DOHH2 (cell line): ENCODE results near the gene CPS1.

Experiments used
- H3F3A ChIP-seq: fragments of 200-600 bp; sonication (generic), shearing (Covaris generic); 2 replicates; pipeline ENCODE4 v1.6.0; 2016; ENCODE audit warnings: antibody characterized with exemption, mild to moderate bottlenecking; ENCODE audit not compliant: control insufficient read depth, insufficient read depth
- H3K27ac ChIP-seq: fragments of 200-600 bp; sonication (generic); 2 replicates; pipeline ENCODE4 v1.5.1; 2014; ENCODE audit warnings: low read depth, mild to moderate bottlenecking, low read length, moderate library complexity
- H3K27me3 ChIP-seq: fragments of 200-600 bp; sonication (generic); 2 replicates; pipeline ENCODE4 v1.6.1; 2014; ENCODE audit warnings: mild to moderate bottlenecking, low read length, mixed read lengths; ENCODE audit not compliant: control insufficient read depth
- H3K36me3 ChIP-seq: fragments of 200-600 bp; sonication (generic); 2 replicates; pipeline ENCODE4 v1.6.1; 2014; ENCODE audit warnings: mild to moderate bottlenecking, low read length, moderate library complexity, mixed read lengths; ENCODE audit not compliant: control insufficient read depth
- H3K4me1 ChIP-seq: fragments of 200-600 bp; sonication (generic); 2 replicates; pipeline ENCODE4 v1.6.1; 2014; ENCODE audit warnings: mild to moderate bottlenecking, low read length, mixed read lengths; ENCODE audit not compliant: control insufficient read depth
- H3K4me2 ChIP-seq: fragments of 200-600 bp; sonication (generic); 2 replicates; pipeline ENCODE4 v1.6.0; 2014; ENCODE audit warnings: mild to moderate bottlenecking, low read length, moderate library complexity
- H3K4me3 ChIP-seq: fragments of 200-600 bp; sonication (generic); 2 replicates; pipeline ENCODE4 v1.5.1; 2014; ENCODE audit warnings: mild to moderate bottlenecking, low read length, mixed read lengths
- H3K79me2 ChIP-seq: fragments of 200-600 bp; sonication (generic); 2 replicates; pipeline ENCODE4 v1.6.1; 2014; ENCODE audit warnings: mild to moderate bottlenecking, low read length, mixed read lengths; ENCODE audit not compliant: control insufficient read depth
- H3K9me2 ChIP-seq: fragments of 200-600 bp; sonication (generic); replicated peaks from 2 replicates; pipeline ENCODE4 v1.6.1; 2014; ENCODE audit warnings: mild to moderate bottlenecking, low read length, mixed read lengths; ENCODE audit not compliant: control insufficient read depth
- H3K9me3 ChIP-seq: fragments of 200-600 bp; sonication (generic); 2 replicates; pipeline ENCODE4 v1.6.1; 2014; ENCODE audit warnings: antibody characterized with exemption, low read length, mixed read lengths; ENCODE audit not compliant: control insufficient read depth, insufficient read depth
- H4K20me1 ChIP-seq: fragments of 200-600 bp; sonication (generic); 2 replicates; pipeline ENCODE4 v1.6.0; 2014; ENCODE audit warnings: low read depth, mild to moderate bottlenecking, antibody characterized with exemption, low read length, moderate library complexity; ENCODE audit not compliant: control insufficient read depth, insufficient read depth
- EZH2phosphoT487 ChIP-seq: fragments of 200-600 bp; sonication (generic); IDR thresholded peaks from 2 replicates; pipeline ENCODE4 v1.6.1; 2017; ENCODE audit warnings: borderline replicate concordance, mild to moderate bottlenecking, antibody characterized with exemption, low read length, moderate library complexity, mixed read lengths
- TF ChIP-seq, protein P1 (sequence below): fragments of 200-600 bp; sonication (generic); IDR thresholded peaks from one replicate; pipeline ENCODE4 v1.5.1; 2014; ENCODE audit warnings: antibody characterized with exemption, mild to moderate bottlenecking, low read depth, low read length; ENCODE audit not compliant: poor library complexity, severe bottlenecking

The CPS1 gene

DNA sequence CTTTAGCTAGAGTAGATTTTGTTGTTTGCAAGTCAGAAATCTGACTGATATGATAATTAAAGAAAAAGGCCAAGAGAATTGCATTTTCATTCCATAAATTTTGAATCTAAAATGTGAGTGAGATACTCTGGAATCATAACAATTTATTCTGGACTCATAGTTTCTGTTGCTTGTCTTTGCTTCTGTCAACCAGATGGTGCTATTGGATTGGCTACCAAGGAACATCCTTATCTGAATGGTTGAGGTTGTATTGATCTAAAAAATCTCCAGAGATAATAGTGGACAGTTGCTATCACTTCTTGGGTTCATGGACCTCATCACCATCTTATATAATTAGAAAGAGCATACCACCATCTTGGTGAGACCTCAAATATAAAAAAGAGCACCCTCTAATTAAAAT, 34.0 kb upstream of the CPS1 start:
- no peaks in the 10 kb centered on the region for H3K79me2 ChIP-seq
- no peak overlapping the region for H3K4me2 ChIP-seq
- TF ChIP-seq, protein P1, sequence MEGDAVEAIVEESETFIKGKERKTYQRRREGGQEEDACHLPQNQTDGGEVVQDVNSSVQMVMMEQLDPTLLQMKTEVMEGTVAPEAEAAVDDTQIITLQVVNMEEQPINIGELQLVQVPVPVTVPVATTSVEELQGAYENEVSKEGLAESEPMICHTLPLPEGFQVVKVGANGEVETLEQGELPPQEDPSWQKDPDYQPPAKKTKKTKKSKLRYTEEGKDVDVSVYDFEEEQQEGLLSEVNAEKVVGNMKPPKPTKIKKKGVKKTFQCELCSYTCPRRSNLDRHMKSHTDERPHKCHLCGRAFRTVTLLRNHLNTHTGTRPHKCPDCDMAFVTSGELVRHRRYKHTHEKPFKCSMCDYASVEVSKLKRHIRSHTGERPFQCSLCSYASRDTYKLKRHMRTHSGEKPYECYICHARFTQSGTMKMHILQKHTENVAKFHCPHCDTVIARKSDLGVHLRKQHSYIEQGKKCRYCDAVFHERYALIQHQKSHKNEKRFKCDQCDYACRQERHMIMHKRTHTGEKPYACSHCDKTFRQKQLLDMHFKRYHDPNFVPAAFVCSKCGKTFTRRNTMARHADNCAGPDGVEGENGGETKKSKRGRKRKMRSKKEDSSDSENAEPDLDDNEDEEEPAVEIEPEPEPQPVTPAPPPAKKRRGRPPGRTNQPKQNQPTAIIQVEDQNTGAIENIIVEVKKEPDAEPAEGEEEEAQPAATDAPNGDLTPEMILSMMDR: no peak
- TF ChIP-seq EZH2phosphoT487: no peak
- H3K9me3 ChIP-seq: no peaks in the 10 kb centered on the region
- no peak overlapping the region for H3K4me3 ChIP-seq
- no peaks in the 10 kb centered on the region for H4K20me1 ChIP-seq
- no peaks in the 10 kb centered on the region for H3K9me2 ChIP-seq
- H3K36me3 ChIP-seq: no peaks in the 10 kb centered on the region
- H3K4me1 ChIP-seq: peaks cover 5% of the 10 kb centered on the region
- H3K27ac ChIP-seq: no peak overlapping the region
- H3K27me3 ChIP-seq: 0 out of 2 replicates have a peak, but pooled peaks cover 2% of the 10 kb centered on the region
- H3F3A ChIP-seq: no peaks in the 10 kb centered on the region

DNA sequence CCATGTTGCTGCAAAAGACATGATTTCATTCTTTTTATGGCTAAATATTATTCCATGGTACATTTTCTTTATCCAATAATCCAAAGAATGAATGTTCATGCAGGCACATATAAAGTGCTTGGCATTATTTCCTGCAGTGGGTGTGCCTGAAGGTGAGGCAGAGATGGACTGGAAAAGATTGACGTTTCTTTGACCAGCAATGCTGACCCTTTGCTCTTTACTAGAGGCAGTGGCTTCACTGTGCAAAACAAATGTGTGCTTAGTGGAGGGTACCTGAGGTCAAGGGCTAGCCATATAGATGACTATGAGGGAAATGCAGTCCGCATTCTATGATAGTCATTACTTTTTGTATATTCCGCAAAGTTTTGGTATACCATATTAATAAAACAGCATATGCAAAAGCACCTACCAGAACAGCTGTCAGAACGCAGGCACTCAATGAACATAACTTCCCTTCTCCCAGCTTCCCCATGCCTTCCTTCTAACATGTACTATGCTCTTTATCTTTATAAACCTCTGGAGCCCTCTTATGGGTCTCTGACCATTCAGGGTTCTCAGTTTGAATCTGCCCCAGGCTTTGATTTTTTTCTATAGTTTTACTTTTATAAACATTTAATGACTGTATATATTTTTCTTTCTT, 32.6 kb upstream of the CPS1 start:
- Histone ChIP-seq H3K27me3 (0 out of 2 replicates have a peak, but pooled peaks cover 2% of the 10 kb centered on the region), H3F3A (no peaks in the 10 kb centered on the region)

DNA sequence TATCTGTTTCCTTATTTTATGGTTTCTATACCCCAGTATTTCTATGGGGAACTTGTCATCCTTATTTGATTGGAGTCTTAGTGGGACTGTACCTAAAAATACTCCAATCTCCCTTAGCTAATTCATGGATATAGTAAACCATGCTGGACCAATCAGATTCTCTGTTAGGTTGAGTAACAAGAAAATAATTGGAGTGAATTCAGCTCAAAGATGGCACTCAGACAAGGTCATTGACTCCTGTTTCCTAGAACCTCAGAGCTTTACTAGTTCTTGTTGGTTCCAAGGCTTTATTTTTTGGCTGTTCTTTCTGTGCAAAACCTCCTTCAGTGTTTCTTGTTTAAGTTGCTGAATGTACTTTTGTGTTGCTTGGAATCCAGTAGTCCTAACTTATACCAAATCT, 31.9 kb upstream of the CPS1 start:
- Histone ChIP-seq H3K4me2 (no peak overlapping the region), H3K4me1 (peaks cover 5% of the 10 kb centered on the region), H3K79me2 (no peaks in the 10 kb centered on the region), H3F3A (no peaks in the 10 kb centered on the region), H4K20me1 (no peaks in the 10 kb centered on the region), H3K4me3 (no peak overlapping the region), H3K9me2 (no peaks in the 10 kb centered on the region), H3K27ac (no peak overlapping the region), H3K36me3 (no peaks in the 10 kb centered on the region), H3K27me3 (0 out of 2 replicates have a peak, but pooled peaks cover 2% of the 10 kb centered on the region), H3K9me3 (no peaks in the 10 kb centered on the region)
- TF ChIP-seq, protein P1: no peak
- TF ChIP-seq EZH2phosphoT487: no peak

More for the DNA sequence above, 32.6 kb upstream of the CPS1 start:
- Histone ChIP-seq H3K4me2 (no peak overlapping the region), H3K4me3 (no peak overlapping the region), H3K9me3 (no peaks in the 10 kb centered on the region), H3K79me2 (no peaks in the 10 kb centered on the region), H4K20me1 (no peaks in the 10 kb centered on the region), H3K4me1 (peaks cover 5% of the 10 kb centered on the region), H3K9me2 (no peaks in the 10 kb centered on the region), H3K36me3 (no peaks in the 10 kb centered on the region), H3K27ac (no peak overlapping the region)
- TF ChIP-seq, protein P1: no peak
- no peak for TF ChIP-seq EZH2phosphoT487
